Loucy (cell line): Measurements from ENCODE around the gene CGB1.

ENCODE experiments used
- H2AFZ ChIP-seq: fragments of 200-600 bp; sonication (generic); 2 replicates; pipeline ENCODE4 v1.6.0; 2016; ENCODE audit warnings: antibody characterized with exemption, mild to moderate bottlenecking, low read length, moderate library complexity
- H3F3A ChIP-seq: fragments of 200-600 bp; 2 replicates; pipeline ENCODE4 v1.6.0; 2016; ENCODE audit warnings: antibody characterized with exemption, low read depth, mild to moderate bottlenecking
- H3K27me3 ChIP-seq: fragments of 200-600 bp; sonication (generic); 2 replicates; pipeline ENCODE4 v1.6.1; 2014; ENCODE audit warnings: low read length, mild to moderate bottlenecking; ENCODE audit not compliant: insufficient read depth, poor library complexity, severe bottlenecking
- H3K36me3 ChIP-seq: fragments of 200-600 bp; sonication (generic); 2 replicates; pipeline ENCODE4 v1.6.1; 2016; ENCODE audit warnings: low read length; ENCODE audit not compliant: insufficient read depth
- H3K4me1 ChIP-seq: fragments of 200-600 bp; sonication (generic); 2 replicates; pipeline ENCODE4 v1.5.1; 2014; ENCODE audit warnings: low read length, mild to moderate bottlenecking; ENCODE audit not compliant: insufficient read depth, poor library complexity, severe bottlenecking
- H3K4me2 ChIP-seq: fragments of 200-600 bp; sonication (generic); 2 replicates; pipeline ENCODE4 v1.6.0; 2014; ENCODE audit warnings: antibody characterized with exemption, low read length, low read depth, mild to moderate bottlenecking; ENCODE audit not compliant: poor library complexity, severe bottlenecking
- H3K4me3 ChIP-seq: fragments of 200-600 bp; sonication (generic); 2 replicates; pipeline ENCODE4 v1.5.1; 2014; ENCODE audit warnings: low read length, mild to moderate bottlenecking, mixed read lengths; ENCODE audit not compliant: poor library complexity, severe bottlenecking
- H3K79me2 ChIP-seq: fragments of 200-600 bp; sonication (generic); 2 replicates; pipeline ENCODE4 v1.6.1; 2014; ENCODE audit warnings: low read length; ENCODE audit not compliant: insufficient read depth
- H3K9ac ChIP-seq: fragments of 200-600 bp; sonication (generic); 2 replicates; pipeline ENCODE4 v1.6.0; 2014; ENCODE audit warnings: mild to moderate bottlenecking, low read depth, low read length, moderate library complexity; ENCODE audit not compliant: poor library complexity, severe bottlenecking
- H3K9me2 ChIP-seq: fragments of 200-600 bp; sonication (generic); replicated peaks from 2 replicates; pipeline ENCODE4 v1.6.1; 2016; ENCODE audit warnings: low read depth, low read length, mixed read lengths
- H3K9me3 ChIP-seq: fragments of 200-600 bp; sonication (generic); 2 replicates; pipeline ENCODE4 v1.6.1; 2014; ENCODE audit warnings: mild to moderate bottlenecking, antibody characterized with exemption, low read length, low read depth; ENCODE audit not compliant: insufficient read depth
- H4K20me1 ChIP-seq: fragments of 200-600 bp; sonication (generic); 2 replicates; pipeline ENCODE4 v1.6.0; 2014; ENCODE audit warnings: antibody characterized with exemption, low read length, mild to moderate bottlenecking; ENCODE audit not compliant: insufficient read depth, poor library complexity, severe bottlenecking
- CTCF ChIP-seq: fragments of 200-600 bp; sonication (generic); conservative IDR thresholded peaks from 2 replicates; pipeline ENCODE4 v1.5.1; 2014; ENCODE audit warnings: mild to moderate bottlenecking, antibody characterized with exemption, low read length
- EZH2phosphoT487 ChIP-seq: fragments of 200-600 bp; IDR thresholded peaks from 2 replicates; pipeline ENCODE4 v1.6.1; 2018; ENCODE audit warnings: antibody characterized with exemption, mild to moderate bottlenecking, moderate library complexity, borderline replicate concordance

Gene CGB1

GRCh38 chr19:49085020-49085867, 48.5 kb upstream of the CGB1 start, which contains the start of gene SNRNP70:
TSS of gene SNRNP70 (plus strand) at chr19:49085451. CDS start at chr19:49086415, 964 bp downstream.
- Histone ChIP-seq H3K4me2 (peak within 1 kb of the TSS; percentile 96), H3F3A (no peaks in the 10 kb centered on the region), H3K4me1 (peaks cover 19% of the 10 kb centered on the region), H3K79me2 (peaks cover 50% of the 10 kb centered on the region), H4K20me1 (peaks cover 45% of the 10 kb centered on the region), H3K27me3 (peaks cover 5% of the 10 kb centered on the region), H3K9me3 (no peaks in the 10 kb centered on the region), H3K9me2 (no peaks in the 10 kb centered on the region), H3K4me3 (peak within 1 kb of the TSS; percentile 94), H3K9ac (peak within 1 kb of the TSS; percentile 96), H2AFZ (peak within 1 kb of the TSS; percentile 53), H3K36me3 (peaks cover 19% of the 10 kb centered on the region)
- TF ChIP-seq EZH2phosphoT487 = no peak
- TF ChIP-seq CTCF = no peak

GRCh38 chr19:49084206-49085019, 47.7 kb upstream of the CGB1 start:
- peak overlapping the region; percentile 94 for H3K4me3 ChIP-seq
- peaks cover 5% of the 10 kb centered on the region for H3K27me3 ChIP-seq
- no peak for TF ChIP-seq CTCF
- no peak for TF ChIP-seq EZH2phosphoT487
- peak overlapping the region; percentile 52 for H2AFZ ChIP-seq
- H3K9ac ChIP-seq = peak overlapping the region; percentile 67
- H3K36me3 ChIP-seq = peaks cover 13% of the 10 kb centered on the region; the same call in 1 of the 2 replicates
- H3F3A ChIP-seq = no peaks in the 10 kb centered on the region
- peak overlapping the region; percentile 63 for H3K4me2 ChIP-seq
- peaks cover 42% of the 10 kb centered on the region for H3K79me2 ChIP-seq
- no peaks in the 10 kb centered on the region for H3K9me3 ChIP-seq
- peaks cover 19% of the 10 kb centered on the region for H3K4me1 ChIP-seq
- peaks cover 36% of the 10 kb centered on the region for H4K20me1 ChIP-seq
- H3K9me2 ChIP-seq = no peaks in the 10 kb centered on the region

- peaks cover 5% of the 10 kb centered on the region for H3K27me3 ChIP-seq
- TF ChIP-seq CTCF = no peak
- TF ChIP-seq EZH2phosphoT487 = no peak
- H3F3A ChIP-seq = no peaks in the 10 kb centered on the region
- H3K4me1 ChIP-seq = peaks cover 4% of the 10 kb centered on the region
- H3K9me2 ChIP-seq = no peaks in the 10 kb centered on the region
- H3K4me2 ChIP-seq = no peak overlapping the region
- no peak overlapping the region for H3K4me3 ChIP-seq
- H2AFZ ChIP-seq = no peak overlapping the region; the same call in 1 of the 2 replicates
- H3K9ac ChIP-seq = no peak overlapping the region
- H3K9me3 ChIP-seq = no peaks in the 10 kb centered on the region
- no peaks in the 10 kb centered on the region for H3K36me3 ChIP-seq
- peaks cover 9% of the 10 kb centered on the region for H4K20me1 ChIP-seq
- H3K79me2 ChIP-seq = peaks cover 10% of the 10 kb centered on the region
Observed at GRCh38 chr19:49081273-49081672, 44.6 kb upstream of the CGB1 start.
